ENCODE results near the gene CNTN5.

DNA sequence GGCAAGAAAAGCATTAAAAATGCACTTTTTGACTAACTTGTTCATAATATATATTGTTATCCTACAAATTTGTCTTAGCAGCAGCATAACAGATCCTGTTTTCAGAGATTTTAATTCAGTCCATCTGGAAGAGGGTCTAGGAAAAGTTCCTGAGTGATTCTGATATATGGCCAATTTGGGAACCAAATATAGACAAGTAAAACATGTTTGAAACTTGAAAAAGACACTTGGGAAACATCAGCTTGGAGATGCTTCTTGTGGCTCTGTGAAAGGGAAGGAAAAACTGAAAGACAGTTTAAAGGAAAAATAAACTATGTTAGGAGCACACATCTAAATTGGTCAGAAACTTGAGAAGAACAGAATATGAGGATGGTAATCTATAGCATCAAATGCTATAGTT is 697.5 kb downstream of the CNTN5 start:
- TF ChIP-seq, protein P1, sequence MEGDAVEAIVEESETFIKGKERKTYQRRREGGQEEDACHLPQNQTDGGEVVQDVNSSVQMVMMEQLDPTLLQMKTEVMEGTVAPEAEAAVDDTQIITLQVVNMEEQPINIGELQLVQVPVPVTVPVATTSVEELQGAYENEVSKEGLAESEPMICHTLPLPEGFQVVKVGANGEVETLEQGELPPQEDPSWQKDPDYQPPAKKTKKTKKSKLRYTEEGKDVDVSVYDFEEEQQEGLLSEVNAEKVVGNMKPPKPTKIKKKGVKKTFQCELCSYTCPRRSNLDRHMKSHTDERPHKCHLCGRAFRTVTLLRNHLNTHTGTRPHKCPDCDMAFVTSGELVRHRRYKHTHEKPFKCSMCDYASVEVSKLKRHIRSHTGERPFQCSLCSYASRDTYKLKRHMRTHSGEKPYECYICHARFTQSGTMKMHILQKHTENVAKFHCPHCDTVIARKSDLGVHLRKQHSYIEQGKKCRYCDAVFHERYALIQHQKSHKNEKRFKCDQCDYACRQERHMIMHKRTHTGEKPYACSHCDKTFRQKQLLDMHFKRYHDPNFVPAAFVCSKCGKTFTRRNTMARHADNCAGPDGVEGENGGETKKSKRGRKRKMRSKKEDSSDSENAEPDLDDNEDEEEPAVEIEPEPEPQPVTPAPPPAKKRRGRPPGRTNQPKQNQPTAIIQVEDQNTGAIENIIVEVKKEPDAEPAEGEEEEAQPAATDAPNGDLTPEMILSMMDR (IDR thresholded peaks at IDR 0.05): no peak
- TF ChIP-seq POLR2A (IDR thresholded peaks at IDR 0.05): no peak

Measured in uterus (tissue), 2 donors.